Heart left ventricle (tissue), 16 donors: ENCODE results near the gene ERMARD. TPM values are rescaled to one million over a fixed set of nuclear protein-coding genes. Genes with fewer than 3 reads are reported as not detected.

Experiments
- ATAC-seq, 4 donors: fragments of 200-7000 bp; cut with Tn5 transposase; one replicate each; pipeline ENCODE4 v1.9.1; 2020 to 2022; ENCODE audit warnings: moderate library complexity in 4 of 4, mild to moderate bottlenecking in 3 of 4, moderate number of reproducible peaks in 1 of 4
- DNase-seq, 5 donors: peaks; one replicate each; pipeline ENCODE4 v3.0.0-alpha.2; 2020
- H3K27ac ChIP-seq, 12 donors: fragments of 200-600 bp; sonication (generic) in 4 of 12; one replicate each; pipeline versions ENCODE4 v1.5.0 to v1.8.0; 2016 to 2022; ENCODE audit warnings: mild to moderate bottlenecking in 2 of 12
- H3K27me3 ChIP-seq, 9 donors: fragments of 200-600 bp; sonication (generic) in 2 of 9; one replicate each; pipeline versions ENCODE4 v1.5.1 to v1.8.0; 2016 to 2022; ENCODE audit warnings: mild to moderate bottlenecking in 3 of 9
- H3K36me3 ChIP-seq, 9 donors: fragments of 200-600 bp; sonication (generic) in 2 of 9; one replicate each; pipeline versions ENCODE4 v1.5.0 to v1.8.0; 2018 to 2022; ENCODE audit warnings: mild to moderate bottlenecking in 2 of 9
- H3K4me1 ChIP-seq, 12 donors: fragments of 200-600 bp; sonication (generic) in 4 of 12; one replicate each; pipeline versions ENCODE4 v1.5.0 to v1.8.0; 2016 to 2022; ENCODE audit warnings: mild to moderate bottlenecking in 3 of 12
- H3K4me3 ChIP-seq, 12 donors: fragments of 200-600 bp; sonication (generic) in 4 of 12; one replicate each; pipeline versions ENCODE4 v1.5.0 to v1.8.0; 2017 to 2022; ENCODE audit warnings: mild to moderate bottlenecking in 9 of 12, moderate library complexity in 4 of 12
- H3K9me3 ChIP-seq, 12 donors: fragments of 200-600 bp; sonication (generic) in 4 of 12; one replicate each; pipeline versions ENCODE4 v1.5.0 to v1.8.0; 2016 to 2022; ENCODE audit warnings: mild to moderate bottlenecking in 1 of 12
- CTCF ChIP-seq, 12 donors: fragments of 200-600 bp; sonication (generic) in 4 of 12; IDR thresholded peaks; one replicate each; pipeline versions ENCODE4 v1.5.0 to v1.8.0; 2018 to 2022; ENCODE audit warnings: antibody characterized with exemption in 12 of 12, mild to moderate bottlenecking in 5 of 12
- POLR2A ChIP-seq, 2 donors: fragments of 450-650 bp; IDR thresholded peaks; one replicate each; pipeline ENCODE4 v1.6.1; 2017; ENCODE audit warnings: antibody characterized with exemption in 2 of 2, mild to moderate bottlenecking in 2 of 2, moderate library complexity in 2 of 2
- WGBS, 4 donors: extraction: QIAGEN DNeasy Blood & Tissue Kit in 2 of 4; methylation state at CpG; one replicate each; pipeline versions ENCODE4 v1.1.5 to v1.1.7; 2013 to 2018; 5-methylcytosine and 5-hydroxymethylcytosine counted together
- intact Hi-C, 10 donors: fragments of 100-400 bp; cut with DNase I; formaldehyde crosslinking; loops; one replicate each; pipeline versions ENCODE4 v1.11.1 to v1.14.2; 2022
- polyA plus RNA-seq, 2 donors: library from polyadenylated mRNA; stranded (reverse); fragments of 200-250 nt; gene quantifications; one replicate each; pipeline ENCODE4 v1.2.3, GENCODE V29; 2013
- total RNA-seq, 9 donors: library from RNA; depleted of rRNA in 2 of 9; stranded (reverse); fragments of >200 nt in 2 of 9; fragmentation: NEBNext Ultra II Directional in 3 of 9; extraction: Animal tissue kit (Norgen Biotek cat#: 25700) in 3 of 9; gene quantifications; one replicate each; pipeline versions ENCODE4 v1.1.0 to v1.2.4, GENCODE V29; 2016 to 2023
- donor health status: ischemic (EF 13 %, LVEDD 7.1; RV severe dilation, severe dysfunction).
- donor health status: healthy with polysubstance abuse.
- donor health status: DM: no; HTN: yes; CAD: no.
- donor health status: DM: no; HTN: no; CAD: no.
- donor health status: ischemic (EF 25% LVEDD 6.9; RV normal size, moderate dysfunction).
- donor health status: ischemic (EF 25% LVEDD 5.7; RV mildly dilated, moderate dysfunction).
- donor health status: healthy.
- donor health status: DM: yes; HTN: yes; CAD: no.
- donor health status: ischemic (EF 35%, LVEDD 5.7; RV mildly dilated, moderate dysfunction).
- donor health status: nonischemic (EF 11% LVEDD 7.7; RV severe dilation, severe dysfunction).
- donor health status: DM: yes; HTN: yes; CAD: no.
- donor health status: PGD.
- donor health status: ischemic (EF 29% LVEDD 5.4; RV normal size, mild dysfunction).
- donor health status: nonischemic (EF 23%, LVEDD 6.1; RV moderate dilation, normal function).

Gene ERMARD
- total and polyA plus RNA-seq, 11 donors = 6.4 to 19.5 (median 8.8) TPM

GRCh38 chr6:169784821-169785340 lies 33.5 kb downstream of the ERMARD start:
- TF ChIP-seq CTCF (IDR thresholded peaks at IDR 0.05) = no peak
- WGBS, 4 donors = 84 to 88% (median 87%) methylated on average over 9 to 12 of the region's 12 CpGs
- intact Hi-C loops = loop anchor here in 1 of 10 donors (5.0 kb wide), 1 partner anchor 747 kb away; no protein-coding TSS in a partner anchor
- no peaks in the 10 kb centered on the region for H3K27me3 ChIP-seq
- no peak overlapping the region for H3K4me3 ChIP-seq
- DNase-seq (no peak), ATAC-seq (no peak)
- H3K27ac ChIP-seq = no peak overlapping the region
- peaks cover 0 to 6% (median 4%) of the 10 kb centered on the region in 12 donors for H3K4me1 ChIP-seq
- H3K36me3 ChIP-seq = peaks cover 0 to 19% (median 13%) of the 10 kb centered on the region in 9 donors
- H3K9me3 ChIP-seq = no peaks in the 10 kb centered on the region

DNA sequence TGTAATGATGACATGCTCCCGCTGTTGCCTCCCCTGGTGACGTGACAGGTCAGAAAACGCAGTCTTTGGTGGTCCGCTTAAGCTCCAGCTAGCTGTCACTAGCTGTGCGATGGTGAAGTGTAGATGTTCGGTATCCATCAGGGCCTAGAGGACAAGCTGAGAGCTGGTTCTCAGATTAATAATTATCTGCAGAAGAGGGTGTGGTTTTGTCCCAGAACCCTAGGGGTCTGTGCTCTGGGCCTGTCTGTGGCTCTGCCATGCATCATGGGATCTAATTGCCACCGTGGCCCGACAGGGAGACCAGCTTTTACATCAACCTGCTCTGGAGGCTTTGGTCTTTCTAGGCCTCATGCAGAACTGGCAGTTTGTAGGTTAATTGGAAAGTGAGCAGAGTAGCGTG lies 34.1 kb downstream of the ERMARD start:
- no peaks in the 10 kb centered on the region for H3K27me3 ChIP-seq
- peaks cover 0 to 12% (median 4%) of the 10 kb centered on the region in 12 donors for H3K4me1 ChIP-seq
- H3K4me3 ChIP-seq = no peak overlapping the region
- 90 to 95% (median 92%) methylated on average over 8 to 9 of the region's 9 CpGs for WGBS, 4 donors
- TF ChIP-seq POLR2A (IDR thresholded peaks at IDR 0.05) (no peak), CTCF (IDR thresholded peaks at IDR 0.05) (no peak)
- DNase-seq (no peak), ATAC-seq (no peak)
- no peaks in the 10 kb centered on the region for H3K9me3 ChIP-seq
- intact Hi-C loops = loop anchor here in 1 of 10 donors (5.0 kb wide), 1 partner anchor 747 kb away; no protein-coding TSS in a partner anchor
- H3K27ac ChIP-seq = no peak overlapping the region
- peaks cover 0 to 12% (median 8%) of the 10 kb centered on the region in 9 donors for H3K36me3 ChIP-seq

DNA sequence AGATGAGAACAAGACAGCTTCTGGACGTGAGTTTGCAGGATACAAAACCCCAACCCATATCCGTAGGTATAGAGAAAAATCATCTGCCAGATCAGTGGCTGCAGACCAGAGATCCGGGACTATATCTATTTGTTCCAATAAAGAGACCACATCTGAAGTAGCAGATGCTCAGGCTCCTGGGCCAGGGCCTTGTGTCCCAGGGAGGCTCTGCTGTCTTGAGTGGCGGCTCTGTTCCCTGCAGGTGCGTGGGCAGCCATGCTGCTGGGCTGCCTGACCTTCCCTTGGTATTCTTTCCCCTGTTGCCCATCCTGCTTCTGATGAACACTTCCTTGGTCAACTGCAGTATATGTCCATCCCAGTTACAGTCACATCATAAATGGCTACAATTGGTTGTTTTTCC lies 34.9 kb downstream of the ERMARD start:
- TF ChIP-seq POLR2A (IDR thresholded peaks at IDR 0.05) (no peak), CTCF (IDR thresholded peaks at IDR 0.05) (no peak)
- H3K4me1 ChIP-seq = peaks cover 0 to 18% (median 12%) of the 10 kb centered on the region in 12 donors
- intact Hi-C loops = loop anchor here in 1 of 10 donors (5.0 kb wide), 1 partner anchor 746 kb away; no protein-coding TSS in a partner anchor
- no peak overlapping the region for H3K4me3 ChIP-seq
- H3K36me3 ChIP-seq = peaks cover 0 to 6% (median 1%) of the 10 kb centered on the region in 9 donors
- H3K27ac ChIP-seq = no peak overlapping the region
- H3K27me3 ChIP-seq = no peaks in the 10 kb centered on the region
- H3K9me3 ChIP-seq = no peaks in the 10 kb centered on the region
- ATAC-seq = no peak
- DNase-seq = no peak
- WGBS, 4 donors = 65 to 84% (median 78%) methylated on average over 4 to 5 of the region's 5 CpGs

DNA sequence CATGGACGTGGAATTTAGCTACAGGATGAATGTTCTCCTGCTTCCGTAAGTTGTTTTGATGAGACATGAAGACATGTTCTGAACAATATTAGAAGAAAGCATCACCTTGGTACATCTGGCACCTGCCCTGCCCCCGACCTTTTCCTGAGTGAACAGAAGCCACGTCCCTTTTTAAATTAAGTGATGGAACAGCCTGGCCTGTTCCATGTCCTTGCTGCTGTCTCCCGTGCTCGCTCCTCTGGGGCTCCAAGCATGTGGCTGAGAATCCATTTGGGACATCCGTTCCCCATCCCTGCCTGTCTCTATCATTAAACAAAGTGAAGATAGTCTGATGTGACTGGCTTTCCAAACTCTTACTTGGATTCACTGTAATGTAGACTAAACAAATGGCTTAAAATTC lies 36.4 kb downstream of the ERMARD start:
- DNase-seq (no peak), ATAC-seq (no peak)
- TF ChIP-seq POLR2A (IDR thresholded peaks at IDR 0.05) = no peak
- no peak for TF ChIP-seq CTCF (IDR thresholded peaks at IDR 0.05)
- WGBS, 4 donors = 71 to 74% (median 74%) methylated on average over 7 of the region's 7 CpGs
- Histone ChIP-seq H3K9me3 (no peaks in the 10 kb centered on the region), H3K27me3 (no peaks in the 10 kb centered on the region), H3K4me1 (peaks cover 0 to 18% (median 13%) of the 10 kb centered on the region in 12 donors), H3K27ac (no peak overlapping the region), H3K36me3 (peaks cover 0 to 3% (median 0%) of the 10 kb centered on the region in 9 donors), H3K4me3 (no peak overlapping the region)
- intact Hi-C loops = loop anchor here in 1 of 10 donors (5.0 kb wide), 1 partner anchor 745 kb away; no protein-coding TSS in a partner anchor
